HEK293 (cell line): ENCODE data around the gene MISP.

Experiments used
- HOXD13 ChIP-seq: sonication (generic); formaldehyde crosslinking; IDR thresholded peaks from 2 replicates; pipeline ENCODE4 v1.8.0; 2022; ENCODE audit warnings: missing genetic modification reagents, borderline replicate concordance
- KLF1 ChIP-seq: fragments of 450-650 bp; formaldehyde crosslinking; IDR thresholded peaks from 2 replicates; pipeline ENCODE4 v1.5.1; 2016; ENCODE audit warnings: missing biosample characterization, missing genetic modification characterization
- KLF16 ChIP-seq: fragments of 450-650 bp; formaldehyde crosslinking; IDR thresholded peaks from 2 replicates; pipeline ENCODE4 v1.5.1; 2017; ENCODE audit warnings: missing biosample characterization, missing genetic modification characterization
- KLF7 ChIP-seq: fragments of 450-650 bp; formaldehyde crosslinking; IDR thresholded peaks from 2 replicates; pipeline ENCODE4 v1.5.1; 2016; ENCODE audit warnings: missing biosample characterization, missing genetic modification characterization, borderline replicate concordance
- KLF8 ChIP-seq: fragments of 450-650 bp; formaldehyde crosslinking; IDR thresholded peaks from 2 replicates; pipeline ENCODE4 v1.5.1; 2016; ENCODE audit warnings: missing biosample characterization, missing genetic modification characterization
- PRDM1 ChIP-seq: fragments of 450-650 bp; formaldehyde crosslinking; IDR thresholded peaks from 2 replicates; pipeline ENCODE4; 2016; ENCODE audit warnings: missing biosample characterization, missing genetic modification characterization
- WT1 ChIP-seq: fragments of 450-650 bp; formaldehyde crosslinking; IDR thresholded peaks from 2 replicates; pipeline ENCODE4 v1.5.1; 2016; ENCODE audit warnings: missing biosample characterization, missing genetic modification characterization
- ZBTB21 ChIP-seq: fragments of 450-650 bp; formaldehyde crosslinking; IDR thresholded peaks from 2 replicates; pipeline ENCODE4 v1.5.1; 2017; ENCODE audit warnings: missing biosample characterization, missing genetic modification characterization
- ZNF19 ChIP-seq: fragments of 450-650 bp; formaldehyde crosslinking; IDR thresholded peaks from 2 replicates; pipeline ENCODE4; 2016; ENCODE audit warnings: missing biosample characterization, missing genetic modification characterization, low read depth
- ZNF202 ChIP-seq: fragments of 450-650 bp; formaldehyde crosslinking; IDR thresholded peaks from 2 replicates; pipeline ENCODE4 v1.5.1; 2016; ENCODE audit warnings: missing biosample characterization, missing genetic modification characterization, borderline replicate concordance
- ZNF266 ChIP-seq: fragments of 450-650 bp; formaldehyde crosslinking; IDR thresholded peaks from 2 replicates; pipeline ENCODE4 v1.5.1; 2016; ENCODE audit warnings: missing biosample characterization, missing genetic modification characterization, low read depth
- ZNF280C ChIP-seq: fragments of 450-650 bp; formaldehyde crosslinking; IDR thresholded peaks from 2 replicates; pipeline ENCODE4 v1.5.1; 2016; ENCODE audit warnings: missing biosample characterization, missing genetic modification characterization
- ZNF280D ChIP-seq: fragments of 450-650 bp; formaldehyde crosslinking; IDR thresholded peaks from 2 replicates; pipeline ENCODE4 v1.5.1; 2016; ENCODE audit warnings: missing biosample characterization, missing genetic modification characterization
- ZNF341 ChIP-seq: fragments of 450-650 bp; formaldehyde crosslinking; IDR thresholded peaks from 2 replicates; pipeline ENCODE4; 2016; ENCODE audit warnings: low read depth, missing biosample characterization, missing genetic modification characterization
- ZNF362 ChIP-seq: fragments of 450-650 bp; formaldehyde crosslinking; IDR thresholded peaks from 2 replicates; pipeline ENCODE4 v1.5.1; 2016; ENCODE audit warnings: missing biosample characterization, missing genetic modification characterization
- ZNF366 ChIP-seq: fragments of 450-650 bp; formaldehyde crosslinking; conservative IDR thresholded peaks from 2 replicates; pipeline ENCODE4 v1.5.1; 2016; ENCODE audit warnings: missing biosample characterization, missing genetic modification characterization
- ZNF580 ChIP-seq: fragments of 450-650 bp; formaldehyde crosslinking; IDR thresholded peaks from 2 replicates; pipeline ENCODE4 v1.5.1; 2016; ENCODE audit warnings: missing biosample characterization, missing genetic modification characterization
- ZNF596 ChIP-seq: fragments of 450-650 bp; IDR thresholded peaks from 2 replicates; pipeline ENCODE4 v1.5.0; 2018; ENCODE audit warnings: missing biosample characterization, mild to moderate bottlenecking, missing genetic modification characterization, moderate library complexity
- ZNF600 ChIP-seq: fragments of 450-650 bp; formaldehyde crosslinking; IDR thresholded peaks from 2 replicates; pipeline ENCODE4 v1.5.1; 2016; ENCODE audit warnings: missing biosample characterization, missing genetic modification characterization
- ZNF610 ChIP-seq: fragments of 450-650 bp; formaldehyde crosslinking; IDR thresholded peaks from 2 replicates; pipeline ENCODE4 v1.5.1; 2016; ENCODE audit warnings: missing biosample characterization, missing genetic modification characterization, borderline replicate concordance
- ZNF623 ChIP-seq: fragments of 450-650 bp; formaldehyde crosslinking; IDR thresholded peaks from 2 replicates; pipeline ENCODE4 v1.5.1; 2016; ENCODE audit warnings: missing biosample characterization, missing genetic modification characterization
- ZNF626 ChIP-seq: fragments of 450-650 bp; sonication (Bioruptor Pico); formaldehyde crosslinking; IDR thresholded peaks from 2 replicates; pipeline ENCODE4 v1.5.1; 2018; ENCODE audit warnings: missing biosample characterization, missing genetic modification characterization, inconsistent platforms
- ZNF692 ChIP-seq: fragments of 450-650 bp; formaldehyde crosslinking; IDR thresholded peaks from 2 replicates; pipeline ENCODE4 v1.5.1; 2016; ENCODE audit warnings: missing biosample characterization, missing genetic modification characterization
- ZNF837 ChIP-seq: fragments of 450-650 bp; formaldehyde crosslinking; IDR thresholded peaks from 2 replicates; pipeline ENCODE4 v1.5.1; 2016; ENCODE audit warnings: missing biosample characterization, missing genetic modification characterization
- ZXDB ChIP-seq: fragments of 450-650 bp; formaldehyde crosslinking; IDR thresholded peaks from 2 replicates; pipeline ENCODE4 v1.5.1; 2016; ENCODE audit warnings: missing biosample characterization, missing genetic modification characterization
- TF ChIP-seq, protein P1 (sequence below): fragments of 450-650 bp; formaldehyde crosslinking; IDR thresholded peaks from 2 replicates; pipeline ENCODE4 v1.5.1; 2017; ENCODE audit warnings: missing biosample characterization, missing genetic modification characterization
- TF ChIP-seq, protein P2 (sequence below): fragments of 450-650 bp; formaldehyde crosslinking; IDR thresholded peaks from 2 replicates; pipeline ENCODE4 v1.5.1; 2016; ENCODE audit warnings: missing biosample characterization, missing genetic modification characterization, borderline replicate concordance

The MISP gene

DNA sequence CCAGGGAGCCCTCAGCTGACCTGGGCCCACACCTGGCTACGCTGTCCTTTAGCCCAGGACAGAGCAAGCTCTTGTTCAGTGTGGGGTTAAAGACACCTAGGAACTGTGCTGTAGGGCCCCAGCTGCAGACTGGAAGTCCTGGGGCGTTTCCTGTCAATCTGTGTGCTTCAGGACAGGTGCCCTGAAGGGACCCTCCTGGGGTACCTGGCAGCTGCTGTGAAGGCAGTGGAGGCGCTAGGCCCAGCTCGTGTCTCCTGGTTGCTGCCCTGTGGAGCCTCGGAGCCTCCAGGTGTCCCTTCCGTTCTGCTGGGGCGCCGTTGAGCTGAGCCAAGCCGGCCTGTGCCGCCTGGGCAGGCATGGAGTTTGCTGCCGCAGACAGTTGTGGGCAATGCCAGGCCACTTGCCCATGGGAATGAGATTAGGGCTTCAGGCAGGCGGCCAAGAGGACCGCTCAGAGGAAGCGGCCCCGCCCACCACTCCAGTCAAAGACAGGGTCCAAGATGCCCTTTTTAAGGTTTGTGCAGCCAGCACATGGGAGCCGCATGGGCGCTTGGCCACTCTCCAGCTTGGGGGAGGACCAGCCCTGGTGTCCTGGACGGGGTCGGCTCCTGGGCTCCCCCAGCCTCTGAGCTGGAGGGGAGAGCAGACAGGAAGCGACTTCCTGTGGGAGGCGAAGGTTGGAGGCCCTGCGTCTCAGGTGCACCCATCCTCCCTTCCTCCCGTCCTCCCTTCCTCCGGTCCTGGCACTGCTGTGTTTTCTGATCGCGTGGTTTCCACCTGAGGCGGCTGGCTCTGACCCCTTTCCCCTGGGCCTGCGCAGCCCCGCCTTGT, 50.3 kb downstream of the MISP start (continued):
- TF ChIP-seq, protein P1, sequence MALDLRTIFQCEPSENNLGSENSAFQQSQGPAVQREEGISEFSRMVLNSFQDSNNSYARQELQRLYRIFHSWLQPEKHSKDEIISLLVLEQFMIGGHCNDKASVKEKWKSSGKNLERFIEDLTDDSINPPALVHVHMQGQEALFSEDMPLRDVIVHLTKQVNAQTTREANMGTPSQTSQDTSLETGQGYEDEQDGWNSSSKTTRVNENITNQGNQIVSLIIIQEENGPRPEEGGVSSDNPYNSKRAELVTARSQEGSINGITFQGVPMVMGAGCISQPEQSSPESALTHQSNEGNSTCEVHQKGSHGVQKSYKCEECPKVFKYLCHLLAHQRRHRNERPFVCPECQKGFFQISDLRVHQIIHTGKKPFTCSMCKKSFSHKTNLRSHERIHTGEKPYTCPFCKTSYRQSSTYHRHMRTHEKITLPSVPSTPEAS (tag by site-specific recombination): no peak
- TF ChIP-seq ZNF596 (tag by site-specific recombination) (no peak), ZXDB (tag by site-specific recombination) (no peak), PRDM1 (tag by site-specific recombination) (no peak), ZNF366 (no peak), ZBTB21 (no peak), ZNF280D (no peak), ZNF280C (no peak), ZNF341 (tag by site-specific recombination) (no peak), ZNF837 (no peak), WT1 (tag by site-specific recombination) (peak; percentile 82), ZNF610 (tag by site-specific recombination) (no peak), KLF8 (tag by site-specific recombination) (no peak), KLF7 (tag by site-specific recombination) (no peak), ZNF626 (tag by site-specific recombination) (no peak), ZNF623 (tag by site-specific recombination) (no peak), ZNF580 (no peak), KLF1 (no peak), ZNF266 (tag by site-specific recombination) (no peak), ZNF692 (tag by site-specific recombination) (0 out of 2 replicates have a peak, but pooled peaks have one; percentile 34), ZNF202 (tag by site-specific recombination) (no peak), ZNF362 (no peak), ZNF600 (tag by site-specific recombination) (0 out of 2 replicates have a peak, but pooled peaks have one; percentile 15), ZNF19 (tag by site-specific recombination) (no peak), KLF16 (tag by site-specific recombination) (no peak), HOXD13 (CRISPR knock-in tag) (no peak)
- TF ChIP-seq, protein P2, sequence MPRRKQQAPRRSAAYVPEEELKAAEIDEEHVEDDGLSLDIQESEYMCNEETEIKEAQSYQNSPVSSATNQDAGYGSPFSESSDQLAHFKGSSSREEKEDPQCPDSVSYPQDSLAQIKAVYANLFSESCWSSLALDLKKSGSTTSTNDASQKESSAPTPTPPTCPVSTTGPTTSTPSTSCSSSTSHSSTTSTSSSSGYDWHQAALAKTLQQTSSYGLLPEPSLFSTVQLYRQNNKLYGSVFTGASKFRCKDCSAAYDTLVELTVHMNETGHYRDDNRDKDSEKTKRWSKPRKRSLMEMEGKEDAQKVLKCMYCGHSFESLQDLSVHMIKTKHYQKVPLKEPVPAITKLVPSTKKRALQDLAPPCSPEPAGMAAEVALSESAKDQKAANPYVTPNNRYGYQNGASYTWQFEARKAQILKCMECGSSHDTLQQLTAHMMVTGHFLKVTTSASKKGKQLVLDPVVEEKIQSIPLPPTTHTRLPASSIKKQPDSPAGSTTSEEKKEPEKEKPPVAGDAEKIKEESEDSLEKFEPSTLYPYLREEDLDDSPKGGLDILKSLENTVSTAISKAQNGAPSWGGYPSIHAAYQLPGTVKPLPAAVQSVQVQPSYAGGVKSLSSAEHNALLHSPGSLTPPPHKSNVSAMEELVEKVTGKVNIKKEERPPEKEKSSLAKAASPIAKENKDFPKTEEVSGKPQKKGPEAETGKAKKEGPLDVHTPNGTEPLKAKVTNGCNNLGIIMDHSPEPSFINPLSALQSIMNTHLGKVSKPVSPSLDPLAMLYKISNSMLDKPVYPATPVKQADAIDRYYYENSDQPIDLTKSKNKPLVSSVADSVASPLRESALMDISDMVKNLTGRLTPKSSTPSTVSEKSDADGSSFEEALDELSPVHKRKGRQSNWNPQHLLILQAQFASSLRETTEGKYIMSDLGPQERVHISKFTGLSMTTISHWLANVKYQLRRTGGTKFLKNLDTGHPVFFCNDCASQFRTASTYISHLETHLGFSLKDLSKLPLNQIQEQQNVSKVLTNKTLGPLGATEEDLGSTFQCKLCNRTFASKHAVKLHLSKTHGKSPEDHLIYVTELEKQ (tag by site-specific recombination): no peak
